ENCODE results near the gene ZNF280D.

- TF ChIP-seq CTCF (conservative IDR thresholded peaks at IDR 0.05 in 1 of 2, IDR thresholded peaks at IDR 0.05 in 1 of 2; ENCODE audit: low read depth in 1 of 2, low read length in 2 of 2): no peak
- no peak for TF ChIP-seq EZH2 (IDR thresholded peaks at IDR 0.05; ENCODE audit: low read length, missing control alignments)
Measured at GRCh38 chr15:56613811-56614210, 119.5 kb downstream of the ZNF280D start.
